22Rv1 (cell line): Measurements from ENCODE around the gene NKX1-1.

ENCODE experiments used
- CTCF ChIP-seq: fragments of 450-650 bp; IDR thresholded peaks from 2 replicates; pipeline ENCODE4 v1.5.1; 2017; ENCODE audit warnings: mild to moderate bottlenecking
- ZFX ChIP-seq: fragments of 450-650 bp; IDR thresholded peaks from 2 replicates; pipeline ENCODE4 v1.6.1; 2017; ENCODE audit warnings: antibody characterized with exemption, borderline replicate concordance

GRCh38 chr4:1359144-1359501 is 47.1 kb downstream of the NKX1-1 start:
- no peak for TF ChIP-seq CTCF
- no peak for TF ChIP-seq ZFX
